ENCODE measurements around the gene MTHFD1. TPM values are rescaled to one million over a fixed set of nuclear protein-coding genes. Genes with fewer than 3 reads are reported as not detected.
A peak's percentile ranks its signal among the peaks of the same experiment; 100 is the strongest.

Gene MTHFD1
- total and polyA plus RNA-seq, 7 donors: 34.7 to 77.4 (median 57.4) TPM

- ATAC-seq: peak; percentile 62 to 84 (median 73)
- Histone ChIP-seq H3K27ac (no peak overlapping the region), H3K36me3 (ENCODE audit: insufficient read depth in 1 of 2, low read depth in 1 of 2) (peaks cover 0 to 52% of the 10 kb centered on the region in 2 donors), H3K4me3 (no peak overlapping the region), H3K9me3 (no peaks in the 10 kb centered on the region), H3K27me3 (ENCODE audit: insufficient read depth in 3 of 3, low read length in 2 of 3) (no peaks in the 10 kb centered on the region), H3K4me1 (no peaks in the 10 kb centered on the region)
- DNase-seq: no peak
- 36 to 56% (median 37%) methylated on average over 2 of the region's 2 CpGs for WGBS, 3 donors
- intact Hi-C loops (cut with DNase I): no loop called here
- TF ChIP-seq CTCF (IDR thresholded peaks at IDR 0.05): no peak
Observed at GRCh38 chr14:64491637-64492036, 103.5 kb downstream of the MTHFD1 start.

DNA sequence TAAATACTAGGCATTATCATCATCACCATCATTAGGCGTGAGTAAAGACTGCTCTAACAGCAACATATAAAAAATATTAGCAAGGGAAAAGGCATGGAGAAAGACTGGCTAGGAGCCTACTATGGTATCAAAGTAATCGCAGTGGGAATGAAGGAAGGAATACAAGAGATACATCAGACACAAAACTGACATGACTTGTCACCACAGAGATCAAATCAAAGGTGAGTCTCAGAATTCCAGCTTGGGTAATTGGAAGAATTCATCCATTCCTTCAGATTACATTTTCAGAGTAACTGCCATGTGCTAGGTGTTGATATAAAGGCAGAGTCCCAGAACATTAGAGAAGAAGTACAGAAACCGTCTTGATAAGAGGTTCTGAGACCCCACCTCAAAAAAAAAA, 105.3 kb downstream of the MTHFD1 start:
- TF ChIP-seq CTCF (IDR thresholded peaks at IDR 0.05): no peak
- H3K4me1 ChIP-seq: peaks cover 12% of the 10 kb centered on the region
- H3K27me3 ChIP-seq (ENCODE audit: insufficient read depth in 3 of 3, low read length in 2 of 3): no peaks in the 10 kb centered on the region
- no peak for DNase-seq
- no peak overlapping the region for H3K4me3 ChIP-seq
- no peak overlapping the region for H3K27ac ChIP-seq
- H3K9me3 ChIP-seq: no peaks in the 10 kb centered on the region
- H3K36me3 ChIP-seq (ENCODE audit: insufficient read depth in 1 of 2, low read depth in 1 of 2): peaks cover 0 to 34% of the 10 kb centered on the region in 2 donors
- intact Hi-C loops (cut with DNase I): no loop called here
- 89 to 95% (median 94%) methylated on average over 3 of the region's 3 CpGs for WGBS, 3 donors
- ATAC-seq: no peak

- H3K27me3 ChIP-seq (ENCODE audit: insufficient read depth in 3 of 3, low read length in 2 of 3): no peaks in the 10 kb centered on the region
- no peak for TF ChIP-seq CTCF (IDR thresholded peaks at IDR 0.05)
- peaks cover 0 to 22% of the 10 kb centered on the region in 2 donors for H3K36me3 ChIP-seq (ENCODE audit: insufficient read depth in 1 of 2, low read depth in 1 of 2)
- no peak for ATAC-seq
- H3K4me1 ChIP-seq: peaks cover 22% of the 10 kb centered on the region
- H3K27ac ChIP-seq: no peak overlapping the region
- no peak for DNase-seq
- no peaks in the 10 kb centered on the region for H3K9me3 ChIP-seq
- no peak overlapping the region for H3K4me3 ChIP-seq
- intact Hi-C loops (cut with DNase I): no loop called here
Observed at GRCh38 chr14:64495252-64495651, 107.1 kb downstream of the MTHFD1 start.

GRCh38 chr14:64496764-64497163, 108.6 kb downstream of the MTHFD1 start:
- no peak overlapping the region for H3K27ac ChIP-seq
- H3K4me1 ChIP-seq: peaks cover 31% of the 10 kb centered on the region
- DNase-seq: no peak
- no peak for ATAC-seq
- no peak for TF ChIP-seq CTCF (IDR thresholded peaks at IDR 0.05)
- H3K9me3 ChIP-seq: no peaks in the 10 kb centered on the region
- no peak overlapping the region for H3K4me3 ChIP-seq
- intact Hi-C loops (cut with DNase I): no loop called here
- H3K27me3 ChIP-seq (ENCODE audit: insufficient read depth in 3 of 3, low read length in 2 of 3): no peaks in the 10 kb centered on the region
- peaks cover 0 to 21% of the 10 kb centered on the region in 2 donors for H3K36me3 ChIP-seq (ENCODE audit: insufficient read depth in 1 of 2, low read depth in 1 of 2)

- Histone ChIP-seq H3K27ac (peak overlapping the region; percentile 99), H3K36me3 (ENCODE audit: insufficient read depth in 1 of 2, low read depth in 1 of 2) (peaks cover 0 to 15% of the 10 kb centered on the region in 2 donors), H3K4me3 (no peak overlapping the region), H3K27me3 (ENCODE audit: insufficient read depth in 3 of 3, low read length in 2 of 3) (no peaks in the 10 kb centered on the region), H3K4me1 (peaks cover 41% of the 10 kb centered on the region), H3K9me3 (no peaks in the 10 kb centered on the region)
- TF ChIP-seq CTCF (IDR thresholded peaks at IDR 0.05): no peak
- ATAC-seq: no peak
- 91 to 98% (median 97%) methylated on average over 1 of the region's 1 CpG for WGBS, 3 donors
- intact Hi-C loops (cut with DNase I): loop anchor here in 1 of 2 donors (10.0 kb wide), 1 partner anchor 155 kb away; no protein-coding TSS in a partner anchor
- DNase-seq: no peak
Observed at GRCh38 chr14:64500088-64500487, 111.9 kb downstream of the MTHFD1 start.

All from psoas muscle (tissue), 8 donors.